Neural cell (in vitro differentiated cells): ENCODE results near the gene INPP1. TPM values are rescaled to one million over a fixed set of nuclear protein-coding genes. Genes with fewer than 3 reads are reported as not detected.

Source experiments
- H2AFZ ChIP-seq: fragments of 200-600, 300-800 bp; sonication (generic), shearing (Covaris generic); 2 replicates; pipeline ENCODE4 v1.6.0; 2014; ENCODE audit warnings: low read depth, mild to moderate bottlenecking, antibody characterized with exemption, low read length, moderate library complexity
- H3F3A ChIP-seq: fragments of 200-600 bp; shearing (Covaris generic); 2 replicates; pipeline ENCODE4 v1.6.1; 2016; ENCODE audit warnings: mild to moderate bottlenecking, moderate library complexity, mixed read lengths, antibody characterized with exemption, low read length; ENCODE audit not compliant: insufficient read depth, poor library complexity, severe bottlenecking
- H3K27ac ChIP-seq: fragments of 200-600, 300-800 bp; sonication (generic), shearing (Covaris generic); 2 replicates; pipeline ENCODE4 v1.5.1; 2014; ENCODE audit warnings: mild to moderate bottlenecking, low read length, moderate library complexity
- H3K27me3 ChIP-seq: fragments of 300-800, 200-600 bp; sonication (generic), shearing (Covaris generic); 2 replicates; pipeline ENCODE4 v1.6.0; 2014; ENCODE audit warnings: mild to moderate bottlenecking, low read depth, low read length, moderate library complexity; ENCODE audit not compliant: insufficient read depth
- H3K36me3 ChIP-seq: fragments of 300-800, 200-600 bp; sonication (generic), shearing (Covaris generic); 2 replicates; pipeline ENCODE4 v1.5.1; 2014; ENCODE audit warnings: mild to moderate bottlenecking, antibody characterized with exemption, low read length, moderate library complexity; ENCODE audit not compliant: insufficient read depth
- H3K4me2 ChIP-seq: fragments of 300-800, 200-600 bp; sonication (generic), shearing (Covaris generic); 2 replicates; pipeline ENCODE4 v1.6.0; 2014; ENCODE audit warnings: mild to moderate bottlenecking, low read length
- H3K4me3 ChIP-seq: fragments of 300-800, 200-600 bp; sonication (generic), shearing (Covaris generic); 2 replicates; pipeline ENCODE4 v1.5.1; 2014; ENCODE audit warnings: mild to moderate bottlenecking, low read length, moderate library complexity
- H3K79me2 ChIP-seq: fragments of 200-600 bp; shearing (Covaris generic); replicated peaks from 2 replicates; pipeline ENCODE4 v1.6.0; 2014; ENCODE audit warnings: mild to moderate bottlenecking, low read length, moderate library complexity; ENCODE audit not compliant: insufficient read depth
- H3K9ac ChIP-seq: fragments of 300-800, 200-600 bp; sonication (generic), shearing (Covaris generic); 2 replicates; pipeline ENCODE4 v1.6.1; 2016; ENCODE audit warnings: mild to moderate bottlenecking, low read length, mixed read lengths
- H3K9me2 ChIP-seq: fragments of 200-600 bp; shearing (Covaris generic); 2 replicates; pipeline ENCODE4 v1.6.1; 2016; ENCODE audit warnings: mild to moderate bottlenecking, low read length, mixed read lengths; ENCODE audit not compliant: insufficient read depth
- H3K9me3 ChIP-seq: fragments of 200-600, 300-800 bp; sonication (generic), shearing (Covaris generic); 2 replicates; pipeline ENCODE4 v1.6.1; 2016; ENCODE audit warnings: mild to moderate bottlenecking, mixed run types, low read length, moderate library complexity, mixed read lengths
- H4K20me1 ChIP-seq: fragments of 200-600 bp; shearing (Covaris generic); 2 replicates; pipeline ENCODE4 v1.6.1; 2016; ENCODE audit warnings: mild to moderate bottlenecking, mixed run types; ENCODE audit not compliant: insufficient read depth
- CTCF ChIP-seq: fragments of 450-650 bp; IDR thresholded peaks from 2 replicates; pipeline ENCODE4 v1.5.1; 2014; ENCODE audit warnings: antibody characterized with exemption, mild to moderate bottlenecking, moderate library complexity; ENCODE audit not compliant: poor library complexity, severe bottlenecking
- EP300 ChIP-seq: fragments of 450-650 bp; conservative IDR thresholded peaks from 2 replicates; pipeline ENCODE4 v1.6.1; 2014; ENCODE audit warnings: antibody characterized with exemption, mild to moderate bottlenecking, moderate library complexity; ENCODE audit not compliant: poor library complexity, severe bottlenecking
- EZH2 ChIP-seq: fragments of 200-600, 300-800 bp; shearing (Covaris generic), sonication (generic); IDR thresholded peaks from 2 replicates; pipeline ENCODE4 v1.6.1; 2014; ENCODE audit warnings: antibody characterized with exemption, low read length, borderline replicate concordance, mild to moderate bottlenecking; ENCODE audit not compliant: insufficient read depth, poor library complexity, severe bottlenecking
- MXI1 ChIP-seq: fragments of 450-650 bp; conservative IDR thresholded peaks from 2 replicates; pipeline ENCODE4 v1.6.1; 2014; ENCODE audit warnings: antibody characterized with exemption, mild to moderate bottlenecking; ENCODE audit not compliant: poor library complexity, severe bottlenecking
- POLR2AphosphoS5 ChIP-seq: IDR thresholded peaks from 2 replicates; pipeline ENCODE4 v1.6.1; 2012
- RAD21 ChIP-seq: fragments of 450-650 bp; conservative IDR thresholded peaks from 2 replicates; pipeline ENCODE4 v1.6.1; 2014; ENCODE audit warnings: antibody characterized with exemption, mild to moderate bottlenecking, moderate library complexity
- REST ChIP-seq: IDR thresholded peaks from 2 replicates; pipeline ENCODE4 v1.6.1; 2012; ENCODE audit warnings: borderline replicate concordance
- SMC3 ChIP-seq: fragments of 450-650 bp; conservative IDR thresholded peaks from 2 replicates; pipeline ENCODE4 v1.6.1; 2014; ENCODE audit warnings: antibody characterized with exemption, mild to moderate bottlenecking, moderate library complexity; ENCODE audit not compliant: poor library complexity
- TAF1 ChIP-seq: IDR thresholded peaks from 2 replicates; pipeline ENCODE4 v1.6.1; 2012; ENCODE audit warnings: low read depth
- polyA plus RNA-seq: library from polyadenylated mRNA; depleted of rRNA; stranded (reverse); fragments of >200 nt; gene quantifications from 2 replicates; pipeline ENCODE4 v1.2.3, GENCODE V29; 2014

The INPP1 gene
- polyA plus RNA-seq, 1 donor from 2014 or later: 15.1 TPM

- Histone ChIP-seq H3F3A (no peaks in the 10 kb centered on the region), H3K79me2 (no peaks in the 10 kb centered on the region), H3K36me3 (no peaks in the 10 kb centered on the region), H4K20me1 (no peaks in the 10 kb centered on the region), H3K27ac (no peak overlapping the region), H3K4me2 (no peak overlapping the region), H3K4me3 (no peak overlapping the region), H3K9ac (no peak overlapping the region), H3K9me3 (no peaks in the 10 kb centered on the region), H3K9me2 (no peaks in the 10 kb centered on the region), H3K27me3 (no peaks in the 10 kb centered on the region), H2AFZ (no peak overlapping the region)
- TF ChIP-seq REST (no peak), SMC3 (no peak), EP300 (no peak), TAF1 (no peak), EZH2 (no peak), MXI1 (no peak), RAD21 (no peak), POLR2AphosphoS5 (no peak), CTCF (no peak)
Measured at GRCh38 chr2:190353537-190353899, 10.1 kb downstream of the INPP1 start.

GRCh38 chr2:190354003-190354690, 10.8 kb downstream of the INPP1 start:
- Histone ChIP-seq H3K27ac (no peak overlapping the region), H3F3A (no peaks in the 10 kb centered on the region), H3K4me3 (no peak overlapping the region)

More at GRCh38 chr2:190354003-190354690, 10.8 kb downstream of the INPP1 start:
- Histone ChIP-seq H2AFZ (no peak overlapping the region), H3K4me2 (no peak overlapping the region), H3K9ac (no peak overlapping the region), H3K36me3 (no peaks in the 10 kb centered on the region), H3K27me3 (no peaks in the 10 kb centered on the region), H3K79me2 (no peaks in the 10 kb centered on the region), H4K20me1 (no peaks in the 10 kb centered on the region), H3K9me2 (no peaks in the 10 kb centered on the region), H3K9me3 (no peaks in the 10 kb centered on the region)
- TF ChIP-seq TAF1 (no peak), EP300 (no peak), MXI1 (no peak), EZH2 (no peak), SMC3 (no peak), CTCF (no peak), POLR2AphosphoS5 (no peak), REST (no peak), RAD21 (no peak)
